DOHH2 (cell line): ENCODE measurements around the gene IBA57.

Experiments used
- H3F3A ChIP-seq: fragments of 200-600 bp; sonication (generic), shearing (Covaris generic); 2 replicates; pipeline ENCODE4 v1.6.0; 2016; ENCODE audit warnings: antibody characterized with exemption, mild to moderate bottlenecking; ENCODE audit not compliant: control insufficient read depth, insufficient read depth
- H3K27ac ChIP-seq: fragments of 200-600 bp; sonication (generic); 2 replicates; pipeline ENCODE4 v1.5.1; 2014; ENCODE audit warnings: low read depth, mild to moderate bottlenecking, low read length, moderate library complexity
- H3K27me3 ChIP-seq: fragments of 200-600 bp; sonication (generic); 2 replicates; pipeline ENCODE4 v1.6.1; 2014; ENCODE audit warnings: mild to moderate bottlenecking, low read length, mixed read lengths; ENCODE audit not compliant: control insufficient read depth
- H3K36me3 ChIP-seq: fragments of 200-600 bp; sonication (generic); 2 replicates; pipeline ENCODE4 v1.6.1; 2014; ENCODE audit warnings: mild to moderate bottlenecking, low read length, moderate library complexity, mixed read lengths; ENCODE audit not compliant: control insufficient read depth
- H3K4me1 ChIP-seq: fragments of 200-600 bp; sonication (generic); 2 replicates; pipeline ENCODE4 v1.6.1; 2014; ENCODE audit warnings: mild to moderate bottlenecking, low read length, mixed read lengths; ENCODE audit not compliant: control insufficient read depth
- H3K4me2 ChIP-seq: fragments of 200-600 bp; sonication (generic); 2 replicates; pipeline ENCODE4 v1.6.0; 2014; ENCODE audit warnings: mild to moderate bottlenecking, low read length, moderate library complexity
- H3K4me3 ChIP-seq: fragments of 200-600 bp; sonication (generic); 2 replicates; pipeline ENCODE4 v1.5.1; 2014; ENCODE audit warnings: mild to moderate bottlenecking, low read length, mixed read lengths
- H3K79me2 ChIP-seq: fragments of 200-600 bp; sonication (generic); 2 replicates; pipeline ENCODE4 v1.6.1; 2014; ENCODE audit warnings: mild to moderate bottlenecking, low read length, mixed read lengths; ENCODE audit not compliant: control insufficient read depth
- H3K9me2 ChIP-seq: fragments of 200-600 bp; sonication (generic); replicated peaks from 2 replicates; pipeline ENCODE4 v1.6.1; 2014; ENCODE audit warnings: mild to moderate bottlenecking, low read length, mixed read lengths; ENCODE audit not compliant: control insufficient read depth
- H3K9me3 ChIP-seq: fragments of 200-600 bp; sonication (generic); 2 replicates; pipeline ENCODE4 v1.6.1; 2014; ENCODE audit warnings: antibody characterized with exemption, low read length, mixed read lengths; ENCODE audit not compliant: control insufficient read depth, insufficient read depth
- H4K20me1 ChIP-seq: fragments of 200-600 bp; sonication (generic); 2 replicates; pipeline ENCODE4 v1.6.0; 2014; ENCODE audit warnings: low read depth, mild to moderate bottlenecking, antibody characterized with exemption, low read length, moderate library complexity; ENCODE audit not compliant: control insufficient read depth, insufficient read depth
- EZH2phosphoT487 ChIP-seq: fragments of 200-600 bp; sonication (generic); IDR thresholded peaks from 2 replicates; pipeline ENCODE4 v1.6.1; 2017; ENCODE audit warnings: borderline replicate concordance, mild to moderate bottlenecking, antibody characterized with exemption, low read length, moderate library complexity, mixed read lengths
- TF ChIP-seq, protein P1 (sequence below): fragments of 200-600 bp; sonication (generic); IDR thresholded peaks from one replicate; pipeline ENCODE4 v1.5.1; 2014; ENCODE audit warnings: antibody characterized with exemption, mild to moderate bottlenecking, low read depth, low read length; ENCODE audit not compliant: poor library complexity, severe bottlenecking

Gene IBA57

DNA sequence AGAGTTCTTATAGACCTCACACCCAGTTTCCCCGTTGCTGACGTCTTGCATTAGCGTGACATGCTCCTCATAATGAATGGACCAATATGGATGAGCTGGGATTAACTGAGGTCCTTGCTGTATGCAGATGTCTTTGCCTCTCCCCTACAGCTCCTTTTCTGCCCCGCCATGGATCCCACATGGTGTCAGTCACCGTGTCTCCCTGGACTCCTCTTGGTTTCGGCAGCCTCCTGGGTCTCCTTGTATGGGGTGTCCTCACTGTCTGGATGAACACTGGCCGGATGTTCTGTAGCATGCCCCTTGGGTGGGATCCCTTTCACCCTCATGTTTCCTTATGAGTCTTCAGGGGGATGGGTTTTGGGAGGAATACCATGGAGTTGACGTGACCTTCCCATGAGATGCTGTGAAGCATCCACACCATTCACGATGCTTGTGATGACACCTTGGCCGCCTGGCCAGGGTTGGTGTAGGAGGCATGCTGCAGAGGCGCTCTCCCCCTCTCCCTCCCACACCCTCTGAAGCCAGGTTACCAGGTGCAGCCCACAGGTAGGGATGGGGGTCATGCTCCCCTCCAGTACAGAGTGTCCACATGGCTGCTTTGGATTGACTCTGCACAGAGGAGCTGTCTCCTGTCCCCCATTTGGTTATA is 11.5 kb upstream of the IBA57 start:
- Histone ChIP-seq H4K20me1 (no peaks in the 10 kb centered on the region), H3K4me1 (no peaks in the 10 kb centered on the region)
- TF ChIP-seq, protein P1, sequence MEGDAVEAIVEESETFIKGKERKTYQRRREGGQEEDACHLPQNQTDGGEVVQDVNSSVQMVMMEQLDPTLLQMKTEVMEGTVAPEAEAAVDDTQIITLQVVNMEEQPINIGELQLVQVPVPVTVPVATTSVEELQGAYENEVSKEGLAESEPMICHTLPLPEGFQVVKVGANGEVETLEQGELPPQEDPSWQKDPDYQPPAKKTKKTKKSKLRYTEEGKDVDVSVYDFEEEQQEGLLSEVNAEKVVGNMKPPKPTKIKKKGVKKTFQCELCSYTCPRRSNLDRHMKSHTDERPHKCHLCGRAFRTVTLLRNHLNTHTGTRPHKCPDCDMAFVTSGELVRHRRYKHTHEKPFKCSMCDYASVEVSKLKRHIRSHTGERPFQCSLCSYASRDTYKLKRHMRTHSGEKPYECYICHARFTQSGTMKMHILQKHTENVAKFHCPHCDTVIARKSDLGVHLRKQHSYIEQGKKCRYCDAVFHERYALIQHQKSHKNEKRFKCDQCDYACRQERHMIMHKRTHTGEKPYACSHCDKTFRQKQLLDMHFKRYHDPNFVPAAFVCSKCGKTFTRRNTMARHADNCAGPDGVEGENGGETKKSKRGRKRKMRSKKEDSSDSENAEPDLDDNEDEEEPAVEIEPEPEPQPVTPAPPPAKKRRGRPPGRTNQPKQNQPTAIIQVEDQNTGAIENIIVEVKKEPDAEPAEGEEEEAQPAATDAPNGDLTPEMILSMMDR, result no peak
- no peak for TF ChIP-seq EZH2phosphoT487

DNA sequence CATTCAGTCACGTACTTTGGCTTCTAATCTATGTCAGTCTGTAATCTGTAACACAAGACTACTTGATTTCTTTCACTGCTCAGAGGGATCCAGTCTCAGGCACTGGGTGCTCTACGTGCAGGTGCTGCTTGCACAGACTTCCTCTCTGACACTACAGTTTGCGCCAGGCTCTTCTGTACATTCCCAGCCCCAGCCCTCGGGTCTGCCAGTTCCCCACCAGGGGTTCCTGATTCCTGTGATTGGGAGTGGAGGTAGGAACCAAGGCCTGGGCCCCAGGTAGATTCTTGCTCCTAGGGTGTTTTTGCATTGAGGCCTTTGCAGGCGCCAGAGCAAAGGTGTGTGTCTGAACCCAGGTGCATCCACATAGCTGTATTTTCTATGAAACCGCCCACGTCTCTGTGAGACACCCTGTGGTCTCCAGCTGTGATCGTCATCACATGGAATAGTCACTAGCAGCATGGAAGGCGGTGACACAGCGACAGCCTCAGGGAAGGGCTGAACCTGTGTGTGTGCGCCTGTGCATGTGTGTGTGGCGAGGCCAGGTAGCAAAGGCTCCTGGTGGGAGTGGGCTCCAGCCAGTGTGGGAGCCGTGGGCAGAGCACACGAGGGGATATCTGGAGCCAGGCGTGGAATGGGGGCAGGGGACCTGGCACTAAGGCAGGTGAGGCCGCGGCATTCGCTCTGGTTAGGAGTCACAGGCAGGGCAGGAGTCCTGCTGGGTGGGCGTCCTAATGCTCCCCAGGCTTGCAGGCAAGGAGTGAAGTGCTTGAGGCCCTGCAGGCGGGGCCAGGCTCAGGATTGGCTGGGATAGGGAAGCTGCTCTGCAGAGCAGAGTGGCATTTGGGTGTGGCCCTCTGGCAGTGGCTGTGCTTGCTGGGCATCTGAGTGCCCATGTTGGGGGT is 10.7 kb upstream of the IBA57 start:
- TF ChIP-seq, protein P1, result no peak
- TF ChIP-seq EZH2phosphoT487, result no peak
- Histone ChIP-seq H4K20me1 (no peaks in the 10 kb centered on the region), H3F3A (no peaks in the 10 kb centered on the region), H3K4me2 (no peak overlapping the region), H3K79me2 (no peaks in the 10 kb centered on the region), H3K27ac (no peak overlapping the region), H3K36me3 (no peaks in the 10 kb centered on the region), H3K9me2 (no peaks in the 10 kb centered on the region), H3K9me3 (no peaks in the 10 kb centered on the region), H3K27me3 (no peaks in the 10 kb centered on the region), H3K4me1 (no peaks in the 10 kb centered on the region), H3K4me3 (no peak overlapping the region)

More for the DNA sequence above, 11.5 kb upstream of the IBA57 start:
- no peaks in the 10 kb centered on the region for H3F3A ChIP-seq
- no peaks in the 10 kb centered on the region for H3K27me3 ChIP-seq
- no peak overlapping the region for H3K27ac ChIP-seq
- H3K36me3 ChIP-seq, result no peaks in the 10 kb centered on the region
- H3K4me2 ChIP-seq, result no peak overlapping the region
- H3K79me2 ChIP-seq, result no peaks in the 10 kb centered on the region
- no peaks in the 10 kb centered on the region for H3K9me3 ChIP-seq
- H3K4me3 ChIP-seq, result no peak overlapping the region
- no peaks in the 10 kb centered on the region for H3K9me2 ChIP-seq

DNA sequence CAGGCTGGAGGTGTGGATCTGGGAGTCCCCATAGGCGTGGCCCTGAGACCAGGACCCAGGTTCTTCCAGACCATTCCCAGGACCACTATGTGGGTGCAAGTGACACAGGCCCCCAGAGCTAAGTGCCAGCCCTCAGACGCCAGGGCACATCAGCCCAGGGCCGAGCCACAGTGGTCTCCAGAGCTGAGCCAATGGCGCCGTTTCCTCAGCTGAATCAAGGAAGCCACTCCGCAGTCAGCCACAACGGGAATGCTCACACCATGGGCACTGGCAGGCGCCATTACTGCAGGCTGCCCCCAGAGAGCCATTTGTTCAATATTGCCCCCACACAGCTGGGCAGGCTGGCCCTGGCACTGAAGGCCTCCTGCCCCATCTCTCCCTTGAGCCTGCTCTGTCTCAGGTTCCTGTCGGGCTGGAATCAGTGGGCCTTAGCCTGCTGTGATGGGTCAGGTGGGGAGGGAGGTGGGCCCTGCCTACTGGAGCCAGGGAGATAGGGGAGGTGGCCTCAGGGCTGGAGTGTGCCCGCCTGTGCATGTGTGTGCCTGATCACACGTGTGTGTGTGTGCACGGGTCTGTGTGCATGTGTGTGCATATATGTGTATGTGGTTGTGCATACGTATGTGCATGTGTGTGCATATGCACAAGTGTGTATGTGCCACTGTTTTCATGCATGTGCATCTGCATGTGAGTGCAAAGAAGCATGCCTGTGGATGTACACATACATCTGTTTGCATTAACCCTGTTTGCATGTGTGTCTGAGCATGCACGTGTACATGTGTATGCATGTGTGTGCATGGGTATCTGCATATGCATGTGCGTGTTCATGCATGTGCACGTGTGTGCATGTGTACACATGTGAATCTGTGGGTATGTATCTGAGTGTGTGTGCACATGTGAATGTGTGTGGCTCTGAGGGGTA is 9.7 kb upstream of the IBA57 start:
- TF ChIP-seq, protein P1, result no peak
- no peak for TF ChIP-seq EZH2phosphoT487
- no peak overlapping the region for H3K4me3 ChIP-seq
- no peaks in the 10 kb centered on the region for H3K9me3 ChIP-seq
- no peaks in the 10 kb centered on the region for H3K9me2 ChIP-seq
- no peak overlapping the region for H3K4me2 ChIP-seq
- H3K27me3 ChIP-seq, result no peaks in the 10 kb centered on the region
- H3K36me3 ChIP-seq, result no peaks in the 10 kb centered on the region
- H3K27ac ChIP-seq, result no peak overlapping the region
- no peaks in the 10 kb centered on the region for H3K79me2 ChIP-seq
- H3F3A ChIP-seq, result no peaks in the 10 kb centered on the region
- no peaks in the 10 kb centered on the region for H3K4me1 ChIP-seq
- H4K20me1 ChIP-seq, result no peaks in the 10 kb centered on the region
